MM.1S (cell line): ENCODE measurements around the gene SPATA12.

Experiments used
- CTCF ChIP-seq: fragments of 300-600 bp; sonication (generic); IDR thresholded peaks from 2 replicates; pipeline ENCODE4 v1.5.1; 2016; ENCODE audit warnings: antibody characterized with exemption, low read length, mixed read lengths
- EZH2 ChIP-seq: fragments of 300-600 bp; sonication (generic); optimal IDR thresholded peaks from 2 replicates; pipeline ENCODE3; 2017; ENCODE audit warnings: low read depth, mild to moderate bottlenecking, antibody characterized with exemption, low read length, mixed read lengths
- EZH2phosphoT487 ChIP-seq: fragments of 300-600 bp; sonication (generic); IDR thresholded peaks from 2 replicates; pipeline ENCODE4 v1.6.1; 2018; ENCODE audit warnings: antibody characterized with exemption, low read length

DNA sequence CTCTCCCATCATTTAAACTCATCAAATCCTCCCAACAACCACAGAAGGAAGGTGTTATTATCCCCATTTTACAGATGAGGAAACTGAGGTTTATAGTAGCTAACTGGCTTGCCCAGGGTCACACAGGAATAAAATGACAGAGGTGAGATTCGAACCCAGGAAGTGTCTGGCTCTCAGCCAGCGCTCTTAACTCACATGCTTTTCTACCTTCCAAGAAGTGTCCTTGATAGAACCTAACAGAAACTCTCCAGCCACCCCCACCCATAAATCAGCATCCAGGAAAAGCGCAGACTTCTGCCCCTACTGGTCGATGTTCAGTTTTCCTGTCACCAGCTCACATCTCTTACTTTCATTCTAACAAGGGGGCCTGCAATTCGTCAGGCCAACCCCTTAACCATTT lies 51.7 kb downstream of the SPATA12 start:
- peak; percentile 35 for TF ChIP-seq CTCF
- no peak for TF ChIP-seq EZH2
- no peak for TF ChIP-seq EZH2phosphoT487
